GM23248 (cell line): Measurements from ENCODE around the gene CDHR5.

Experiments
- EZH2 ChIP-seq: fragments of 200-600 bp; sonication (generic); IDR thresholded peaks from 2 replicates; pipeline ENCODE4 v1.6.1; 2018; ENCODE audit warnings: antibody characterized with exemption, mild to moderate bottlenecking; ENCODE audit not compliant: insufficient read depth, poor library complexity, severe bottlenecking
- EZH2phosphoT487 ChIP-seq: fragments of 200-600 bp; sonication (generic); IDR thresholded peaks from 2 replicates; pipeline ENCODE4 v1.6.1; 2018; ENCODE audit warnings: antibody characterized with exemption, moderate library complexity, mild to moderate bottlenecking, low read depth; ENCODE audit not compliant: insufficient read depth

- no peak for TF ChIP-seq EZH2
- TF ChIP-seq EZH2phosphoT487 = no peak
Observed at GRCh38 chr11:579830-580601, 44.7 kb downstream of the CDHR5 start.
